GM19438 (cell line): ENCODE results near the gene FCRL5.

Experiments used
- ATAC-seq: cut with Tn5 transposase; IDR thresholded peaks from one replicate; pipeline ENCODE4 v1.9.1; 2021; ENCODE audit warnings: low read depth; ENCODE audit not compliant: unreplicated experiment

The FCRL5 gene

DNA sequence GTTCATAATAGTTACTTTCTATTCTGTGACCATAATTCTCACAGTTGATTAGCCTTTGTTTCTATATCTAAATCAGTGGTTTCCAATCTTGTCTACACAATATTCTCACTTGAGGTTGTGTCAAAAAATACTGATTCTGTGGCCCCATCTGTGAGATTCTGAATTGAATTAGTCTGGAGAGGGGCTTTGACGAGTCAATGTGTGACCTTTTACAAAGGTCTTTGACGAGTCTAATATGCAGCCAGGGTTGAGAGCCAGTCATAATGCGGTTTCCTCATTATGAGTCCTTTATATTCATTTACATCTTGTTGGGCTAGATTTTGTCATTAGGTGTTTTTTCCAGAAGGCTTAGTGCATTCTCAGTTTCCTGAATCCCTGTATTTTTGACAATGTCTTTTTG is 19.7 kb downstream of the FCRL5 start:
- ATAC-seq = no peak

DNA sequence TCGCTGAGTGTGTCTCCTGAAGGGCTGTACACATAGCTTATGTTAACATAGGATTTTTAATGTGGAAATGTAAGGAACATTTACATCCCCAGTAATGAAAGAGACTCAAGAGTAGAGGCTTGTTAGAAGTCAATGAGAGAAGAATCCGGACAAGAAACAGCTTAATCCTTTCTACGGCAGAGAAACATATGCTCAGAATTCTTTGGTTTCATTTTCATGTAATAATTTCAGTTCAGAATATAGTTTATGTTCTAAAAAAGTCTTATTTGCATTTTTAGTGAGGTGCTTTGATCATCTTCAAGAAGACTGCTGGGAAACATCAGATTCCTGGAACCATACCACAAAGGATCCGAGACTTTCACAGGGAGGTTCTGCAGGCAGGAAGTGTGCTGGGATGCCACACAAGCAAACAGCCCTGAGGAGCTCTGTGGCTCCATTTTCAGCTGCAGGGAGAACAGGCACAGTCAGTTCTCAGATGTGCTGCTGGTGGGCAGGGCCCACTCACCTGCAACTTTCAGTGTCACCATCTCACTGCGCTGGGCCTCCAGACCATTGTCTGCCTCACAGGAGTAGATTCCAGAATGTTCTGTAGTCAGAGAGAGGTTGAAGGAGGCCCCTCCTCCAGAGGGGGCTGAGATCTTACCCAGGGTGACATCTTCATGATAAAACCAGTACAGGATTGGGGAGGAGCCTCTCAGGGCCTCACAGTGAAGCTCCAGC is 28.4 kb downstream of the FCRL5 start:
- ATAC-seq = peak; percentile 76

DNA sequence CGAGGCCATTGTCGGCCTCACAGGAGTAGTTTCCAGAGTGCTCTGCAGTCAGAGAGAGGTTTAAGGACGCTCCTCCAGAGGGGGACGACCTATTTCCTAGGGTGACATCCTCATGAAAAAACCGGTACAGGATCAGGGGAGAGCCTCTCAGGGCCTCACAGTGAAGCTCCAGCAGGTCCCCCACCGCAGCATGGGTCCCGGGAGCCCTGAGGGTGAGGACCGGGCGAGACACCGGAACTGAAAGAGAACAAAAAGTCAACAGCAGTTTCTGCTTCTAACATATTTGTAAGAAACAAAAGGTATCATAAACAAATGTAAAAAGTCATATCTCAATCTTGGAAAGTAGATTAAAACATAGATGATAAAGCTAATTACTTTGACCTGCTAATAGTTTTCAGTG is 31.3 kb downstream of the FCRL5 start:
- no peak for ATAC-seq

DNA sequence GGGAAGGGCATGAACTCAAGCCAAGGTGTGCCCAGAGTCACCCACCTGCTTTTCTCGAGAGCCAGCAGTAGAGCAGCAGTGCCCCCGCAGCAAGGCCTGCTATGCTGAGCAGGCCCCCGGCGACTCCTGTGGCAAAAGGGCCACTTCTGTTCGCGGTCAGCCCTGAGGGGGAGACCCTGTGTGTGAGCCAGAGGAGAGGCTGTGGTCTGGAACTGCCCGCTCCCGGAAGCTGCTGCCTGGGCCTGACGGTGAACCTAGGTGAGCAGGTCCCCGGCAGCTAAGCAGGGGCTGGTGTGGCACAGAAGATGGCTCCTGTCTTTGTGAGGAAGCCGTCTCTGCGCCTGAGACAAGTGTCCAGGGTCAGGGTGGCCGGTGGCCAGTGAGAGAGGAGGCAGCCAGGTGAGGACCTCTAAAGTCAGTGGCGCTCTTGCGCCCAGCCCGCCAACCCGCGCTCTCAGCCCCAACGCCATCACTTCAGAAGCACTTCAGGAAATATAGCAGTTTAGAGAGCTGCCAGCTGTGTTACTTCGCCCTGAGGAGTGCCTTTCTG is 31.9 kb downstream of the FCRL5 start:
- no peak for ATAC-seq

DNA sequence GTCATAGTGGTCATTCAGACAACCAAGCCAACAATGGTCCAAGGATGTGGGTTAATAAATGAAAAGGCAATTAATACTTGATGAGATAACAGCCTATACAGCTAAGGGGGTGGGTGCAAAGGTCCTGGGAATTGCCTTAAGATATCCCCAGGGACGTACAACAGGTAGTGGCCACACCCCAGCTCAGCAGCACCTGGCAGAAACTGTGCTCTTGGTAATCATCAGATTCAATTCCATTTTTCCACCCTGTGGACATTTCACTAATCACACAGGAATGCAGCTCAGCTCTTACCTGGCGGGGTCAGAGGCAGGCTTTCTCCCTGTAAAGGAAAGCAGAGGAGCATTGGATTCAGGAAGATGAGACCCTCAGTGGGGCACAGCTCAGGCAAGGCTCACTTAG is 32.9 kb downstream of the FCRL5 start:
- no peak for ATAC-seq

DNA sequence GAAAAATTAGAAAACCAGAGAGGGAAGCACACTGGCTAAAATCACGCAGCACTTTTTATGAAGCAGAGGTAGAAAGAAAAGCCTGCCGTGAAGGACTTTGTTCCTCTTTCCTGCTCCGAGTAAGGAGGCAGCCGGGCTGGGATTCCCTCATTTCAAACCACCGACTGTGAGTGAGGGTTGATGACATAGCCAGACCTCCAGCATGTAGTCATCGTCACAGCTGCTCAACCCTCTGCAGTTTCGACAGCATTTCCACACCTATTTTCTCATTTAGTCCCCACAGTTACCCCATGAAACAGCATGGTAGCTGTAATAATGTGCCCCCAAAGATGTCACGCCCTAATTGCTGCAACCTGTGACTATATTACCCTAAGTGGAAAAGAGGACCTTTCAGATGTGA is 35.3 kb downstream of the FCRL5 start:
- no peak for ATAC-seq

DNA sequence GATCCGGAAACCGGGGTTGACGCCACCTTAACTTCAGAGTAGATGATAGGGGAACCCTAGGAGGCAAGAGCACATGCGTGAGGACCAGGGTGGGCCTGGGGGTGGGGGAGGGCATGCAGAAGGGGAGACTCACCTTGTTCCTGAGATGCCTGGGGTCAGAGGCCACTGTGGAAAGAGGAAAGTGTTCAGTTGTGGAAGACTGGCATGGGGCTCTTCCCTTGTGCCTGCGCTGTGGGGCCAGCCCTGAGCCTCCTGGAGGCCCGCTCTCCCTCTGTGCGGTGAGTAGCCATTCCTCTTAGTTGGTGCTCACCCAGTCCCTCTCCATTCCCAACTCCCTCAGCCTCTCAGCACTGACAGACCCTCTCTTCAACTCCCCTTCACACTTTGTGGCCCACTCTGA is 36.6 kb downstream of the FCRL5 start:
- no peak for ATAC-seq

DNA sequence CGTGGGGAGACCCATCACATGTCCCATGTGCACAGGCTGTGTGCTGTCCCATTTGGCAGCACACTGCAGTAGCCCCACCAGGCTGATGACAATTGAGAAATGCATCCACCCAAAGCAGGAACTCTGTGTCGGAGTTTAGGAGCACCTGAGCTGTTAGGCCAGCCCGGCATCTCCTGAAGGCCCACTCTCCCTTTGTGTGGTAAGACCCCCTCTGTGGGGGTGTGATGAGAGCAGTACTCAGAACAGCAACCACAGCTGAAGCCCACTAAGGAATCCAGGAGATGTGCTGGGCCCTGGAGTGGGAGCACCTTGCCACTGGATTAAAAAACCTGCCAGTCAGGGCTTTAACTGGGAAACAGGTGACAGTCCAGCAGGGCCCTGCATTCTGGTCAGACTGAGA is 37.2 kb downstream of the FCRL5 start:
- ATAC-seq = no peak

DNA sequence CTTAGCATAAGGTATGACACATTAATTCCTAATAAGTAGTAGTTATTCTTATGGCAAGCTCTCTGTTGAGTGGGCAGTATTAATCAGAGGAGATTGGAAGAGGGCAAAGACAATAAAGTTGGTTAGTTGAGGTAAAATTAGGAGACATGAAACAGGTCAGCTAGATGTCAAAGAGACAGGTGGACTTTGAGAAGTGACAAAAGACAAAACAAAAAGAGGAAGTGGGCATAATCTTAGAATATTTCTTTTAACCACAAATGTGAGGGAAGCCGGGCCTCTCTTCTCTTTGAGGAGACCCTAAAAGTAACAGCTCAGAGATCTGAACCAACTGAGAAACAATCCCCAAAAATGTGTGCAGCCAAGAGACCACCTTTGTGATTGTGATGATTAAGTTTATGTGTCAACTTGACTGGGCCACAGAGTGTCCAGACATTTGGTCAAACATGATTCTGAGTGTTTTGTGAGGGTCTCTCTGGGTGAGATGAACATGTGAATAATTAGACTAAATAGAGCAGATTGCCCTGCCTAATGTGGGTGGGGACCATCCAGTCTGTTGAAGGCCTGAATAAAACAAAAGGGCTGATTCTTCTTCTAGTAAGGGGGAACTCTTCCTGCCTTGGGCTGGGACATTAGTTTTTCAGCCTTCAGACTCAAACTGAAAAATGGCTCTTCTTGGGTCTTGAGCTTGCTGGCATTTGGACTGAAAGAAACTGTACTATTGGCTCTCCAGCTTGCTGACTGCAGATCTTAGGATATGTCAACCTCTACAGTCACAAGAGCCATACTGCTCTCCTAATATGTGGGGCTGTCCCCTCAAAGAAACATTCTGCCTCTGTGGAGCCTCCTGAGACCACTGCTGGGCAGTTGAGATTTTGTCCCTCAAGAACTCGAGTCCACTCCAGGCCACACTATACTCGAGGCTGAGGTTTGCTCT is 40.0 kb downstream of the FCRL5 start:
- ATAC-seq = peak; percentile 55

DNA sequence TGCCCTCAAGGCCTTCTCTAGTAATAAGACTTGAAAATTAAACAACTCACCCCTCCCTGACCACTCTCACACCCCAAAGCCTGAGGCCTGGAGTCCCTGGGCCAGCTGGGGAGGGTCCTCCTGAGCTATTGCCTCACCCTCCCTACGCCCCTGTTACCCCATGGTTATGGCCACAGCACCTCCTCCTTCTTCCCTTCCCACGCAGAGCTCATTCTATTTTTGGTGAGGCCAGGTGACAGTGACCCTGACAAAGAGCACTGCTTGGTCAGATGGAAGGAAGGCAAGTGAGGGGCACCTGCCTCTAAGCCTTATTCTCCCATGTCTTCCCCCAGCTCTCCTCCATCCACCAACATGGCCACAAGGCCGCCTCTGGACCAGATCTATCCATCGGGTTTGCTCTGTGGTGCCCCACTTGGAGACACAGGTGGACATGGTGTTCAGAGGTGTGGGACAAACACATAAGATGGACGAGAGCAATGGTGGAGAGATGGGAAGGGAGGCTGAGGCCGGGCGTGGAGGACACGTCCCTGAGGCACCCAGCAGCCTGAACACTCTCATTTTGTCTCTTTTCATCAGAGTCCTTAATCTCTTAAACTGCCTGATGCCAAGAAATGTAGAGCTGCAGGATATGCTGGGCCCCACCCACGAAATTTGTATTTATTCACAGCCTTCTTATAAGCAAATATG is 42.6 kb downstream of the FCRL5 start:
- ATAC-seq = no peak

DNA sequence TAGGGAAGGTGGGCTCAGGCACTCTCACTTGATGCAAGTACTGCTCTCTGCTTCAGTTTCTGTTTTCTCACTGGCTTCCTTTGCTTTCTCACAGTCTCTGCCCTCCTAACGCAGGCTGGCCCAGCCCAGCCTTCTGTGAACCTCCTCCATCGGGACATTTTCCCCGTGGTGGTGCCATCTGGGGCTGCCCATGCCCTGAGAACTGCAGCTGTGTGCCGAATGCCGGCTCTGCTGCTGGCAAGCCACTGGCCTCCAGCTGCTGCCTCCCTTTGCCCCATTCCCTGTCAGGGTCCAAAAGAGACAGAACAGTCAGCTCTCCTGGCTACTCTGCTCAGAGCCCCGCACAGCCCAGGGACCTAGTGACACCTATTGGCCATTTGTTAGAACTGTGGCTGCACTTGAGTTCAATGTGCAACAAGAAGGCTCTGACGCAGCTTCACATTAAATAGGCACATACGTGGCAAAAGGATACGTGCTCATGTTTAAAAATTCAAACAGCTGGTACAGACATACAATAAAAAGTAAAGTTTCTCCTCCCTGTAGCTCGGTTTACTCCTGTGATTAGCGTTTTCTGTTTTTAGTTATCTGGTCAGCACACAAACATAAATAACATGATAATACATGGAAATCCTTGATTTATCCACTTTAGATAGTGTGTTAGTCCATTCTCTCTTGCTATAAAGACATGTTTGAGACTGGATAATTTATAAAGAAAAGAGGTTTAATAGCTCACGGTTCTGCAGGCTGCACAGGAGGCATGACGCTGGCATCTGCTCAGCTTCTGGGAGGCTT is 46.6 kb downstream of the FCRL5 start:
- peak; percentile 85 for ATAC-seq

DNA sequence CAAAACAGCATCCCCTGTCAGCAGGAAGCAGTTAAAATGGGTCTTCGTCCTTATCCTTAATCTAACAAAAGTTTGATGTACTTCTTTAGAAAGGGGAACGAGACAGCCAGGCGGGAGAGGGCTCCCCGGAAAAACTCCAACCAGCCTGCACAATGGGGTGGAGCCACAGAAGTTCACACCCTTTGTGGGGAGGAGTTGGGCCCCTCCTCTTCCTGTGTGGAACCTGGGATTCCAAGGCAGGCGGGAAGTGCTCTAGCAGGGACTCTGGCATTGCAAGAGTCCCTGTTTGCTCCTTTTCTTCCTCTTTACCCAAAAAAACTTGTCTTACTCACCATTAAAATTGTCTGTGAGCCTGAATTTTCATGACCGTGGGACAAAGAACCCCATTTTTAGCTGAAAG is 47.7 kb downstream of the FCRL5 start:
- no peak for ATAC-seq

DNA sequence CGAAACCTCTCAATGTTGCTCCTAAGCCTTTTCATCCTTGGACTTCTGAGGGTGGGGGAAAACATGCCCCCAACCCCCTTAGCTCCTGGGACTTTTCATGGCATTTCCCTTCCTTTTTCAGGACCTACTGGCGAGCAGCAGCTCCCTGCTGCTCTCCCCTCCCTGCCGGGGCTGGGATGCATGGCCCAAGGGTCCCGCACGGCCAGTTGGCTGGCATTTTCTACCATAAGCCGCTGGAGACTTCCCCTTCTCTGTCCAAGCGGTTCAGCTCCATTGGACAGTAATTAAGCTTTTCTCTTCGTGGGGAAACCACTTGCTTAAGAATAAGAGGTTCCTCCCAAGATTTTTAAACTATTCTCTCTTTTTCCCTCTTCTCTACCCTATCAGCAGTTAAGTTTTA is 52.8 kb downstream of the FCRL5 start:
- ATAC-seq = no peak

DNA sequence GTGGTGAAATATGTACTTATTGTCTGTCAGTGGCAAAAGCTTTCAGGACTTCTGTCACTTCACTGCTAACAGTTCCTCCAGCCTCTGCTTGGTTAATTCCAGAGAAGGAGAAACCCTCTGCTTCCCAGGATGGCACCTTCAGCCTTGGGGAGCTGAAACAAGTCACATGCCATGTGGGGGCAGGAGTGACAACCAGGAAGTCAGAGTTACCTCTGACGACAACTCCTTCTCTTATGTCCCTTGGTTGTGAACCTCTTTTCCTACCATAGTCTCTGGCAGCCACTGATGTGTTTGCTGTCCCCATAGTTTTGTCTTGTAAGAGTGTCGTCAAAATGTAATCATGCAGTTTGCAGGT is 53.6 kb downstream of the FCRL5 start:
- ATAC-seq = no peak

DNA sequence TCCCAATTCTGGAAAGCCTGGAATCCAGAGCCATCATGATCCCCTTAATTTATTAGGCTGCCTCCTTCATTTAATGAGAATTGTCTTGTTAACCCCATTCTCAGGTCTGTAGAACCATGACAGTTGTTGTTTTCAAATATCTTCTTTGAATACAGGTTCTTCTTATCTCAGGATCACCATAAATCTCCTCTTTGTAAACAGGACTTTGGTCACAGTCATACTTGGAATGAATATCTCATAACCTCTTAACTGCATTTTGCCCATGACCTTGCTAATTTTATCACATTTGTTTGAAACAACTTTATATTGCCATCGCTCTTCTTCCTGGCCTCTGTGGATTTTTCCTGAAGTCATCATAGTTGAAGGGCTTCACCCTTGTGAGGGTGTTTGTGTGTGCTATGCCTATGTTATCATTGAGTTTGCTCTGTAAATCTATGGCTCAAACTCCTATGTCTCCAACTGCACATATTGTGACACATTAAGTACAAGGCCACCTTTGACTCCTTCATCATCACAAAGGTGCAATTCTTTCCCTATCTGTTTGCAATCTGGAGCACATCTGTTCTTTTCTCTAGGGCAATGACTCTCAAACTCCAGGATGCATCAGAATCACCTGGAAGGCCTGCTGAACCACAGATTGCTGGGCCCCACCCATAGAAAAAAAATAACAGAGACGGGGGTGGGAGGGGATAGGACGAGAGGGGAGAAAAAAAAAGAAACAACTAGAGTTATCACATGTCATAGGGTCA is 54.2 kb downstream of the FCRL5 start:
- ATAC-seq = no peak

DNA sequence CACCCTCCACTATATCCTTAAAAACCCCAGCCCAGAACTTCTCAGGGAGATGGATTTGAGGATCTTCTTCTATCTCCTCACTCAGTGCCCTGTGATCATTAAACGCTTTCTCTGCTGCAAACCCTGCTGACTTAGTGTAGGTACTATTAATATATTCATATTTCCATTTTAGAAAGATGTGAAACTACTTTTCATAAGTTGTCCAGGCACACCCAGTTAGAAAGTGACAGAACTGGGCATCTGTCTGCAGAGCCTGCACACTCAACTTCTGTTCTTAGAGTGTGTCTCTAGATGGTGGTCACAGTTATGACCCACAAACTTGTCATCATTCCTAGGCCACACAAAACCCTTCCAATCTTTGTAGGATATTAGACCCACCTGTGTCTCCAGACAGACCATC is 55.0 kb downstream of the FCRL5 start:
- ATAC-seq = no peak

DNA sequence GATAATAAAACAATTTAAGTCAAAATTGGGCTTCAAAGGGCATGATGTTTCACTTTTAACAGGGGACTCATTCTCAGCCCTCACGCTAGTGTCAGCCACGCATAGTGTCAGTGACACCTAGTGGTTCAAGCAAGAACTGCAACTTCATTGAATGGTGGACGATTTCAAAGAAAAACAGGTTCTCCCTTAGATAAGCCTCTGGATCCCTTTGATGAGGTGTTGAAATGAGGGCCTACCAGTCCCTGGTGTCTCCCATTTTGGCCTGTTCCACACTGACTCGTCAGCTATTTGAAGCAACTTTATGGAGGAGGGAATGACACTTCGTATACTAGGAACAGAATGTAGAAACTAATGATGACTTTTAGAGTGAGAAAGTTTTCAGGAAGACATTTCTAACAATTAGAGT is 56.2 kb downstream of the FCRL5 start:
- no peak for ATAC-seq

DNA sequence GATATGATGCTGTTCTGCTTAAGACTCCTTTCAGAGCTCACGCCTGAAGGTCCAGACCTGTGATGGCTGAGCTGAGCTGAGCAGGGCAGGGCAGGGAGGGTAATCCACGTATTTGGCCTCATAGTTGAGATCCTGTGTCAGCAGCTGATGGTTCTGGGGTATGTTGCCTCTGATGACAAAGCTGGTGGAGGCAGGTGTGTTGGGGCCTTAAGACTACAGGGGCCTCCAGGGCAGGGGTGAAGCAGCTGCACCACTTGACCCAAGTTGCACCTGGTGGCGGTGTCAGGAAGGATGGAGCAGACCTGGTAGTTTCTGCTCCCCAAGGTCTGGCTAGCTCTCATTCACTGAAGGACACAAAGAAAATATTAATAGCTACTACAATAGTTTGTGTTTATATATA is 57.0 kb downstream of the FCRL5 start:
- no peak for ATAC-seq

DNA sequence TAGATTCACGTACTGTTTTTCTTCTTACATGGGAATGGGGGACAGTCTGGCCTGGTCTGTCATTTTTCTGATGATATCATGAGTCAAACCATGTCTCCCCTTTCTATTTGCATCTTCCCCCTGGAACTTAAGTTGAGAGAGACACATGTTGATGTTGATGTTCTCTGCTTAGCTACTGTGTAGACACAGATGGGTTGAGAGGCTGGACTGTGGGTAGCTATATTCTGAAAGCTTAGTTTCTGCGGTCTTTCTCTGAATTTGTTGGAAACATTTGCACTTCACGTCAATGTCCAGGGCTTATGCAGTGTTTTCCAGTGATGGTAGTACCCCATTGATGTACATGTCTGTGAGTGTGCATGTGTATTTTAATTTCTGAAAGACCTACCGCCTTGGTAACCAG is 58.2 kb downstream of the FCRL5 start:
- no peak for ATAC-seq
